GM12892 (cell line): ENCODE measurements around the gene OR5A2.

Experiments used
- POLR2A ChIP-seq: IDR thresholded peaks from 2 replicates; pipeline ENCODE4 v1.6.1; 2011; ENCODE audit warnings: low read depth, low read length, control low read depth
- POLR2AphosphoS5 ChIP-seq: IDR thresholded peaks from 2 replicates; pipeline ENCODE4 v1.6.1; 2011; ENCODE audit warnings: low read depth, low read length, control low read depth
- TAF1 ChIP-seq: IDR thresholded peaks from 2 replicates; pipeline ENCODE4 v1.6.1; 2011; ENCODE audit warnings: low read depth, mild to moderate bottlenecking, control low read depth, low read length, borderline replicate concordance

GRCh38 chr11:59413646-59414045 lies 12.6 kb downstream of the OR5A2 start:
- TF ChIP-seq POLR2A (no peak), POLR2AphosphoS5 (no peak), TAF1 (no peak)
